ENCODE data around the gene IFNA10.
"Not testable (repeated sequence)": the region's sequence is repeated elsewhere in the genome, so short reads cannot be mapped to it uniquely, and the experiment has no call there.

The IFNA10 gene

GRCh38 chr9:21207043-21207442 lies at the start of gene IFNA10:
Gene IFNA10 (minus strand): TSS chr9:21207143. CDS start chr9:21207097, 46 bp downstream.
- not testable (repeated sequence) for H3K27ac ChIP-seq; DNase-seq (ENCODE audit: low spot score); H3K4me3 ChIP-seq

GRCh38 chr9:21255538-21256212 lies 48.7 kb upstream of the IFNA10 start:
- DNase-seq (ENCODE audit: low spot score) = no peak
- TF ChIP-seq, protein P1, sequence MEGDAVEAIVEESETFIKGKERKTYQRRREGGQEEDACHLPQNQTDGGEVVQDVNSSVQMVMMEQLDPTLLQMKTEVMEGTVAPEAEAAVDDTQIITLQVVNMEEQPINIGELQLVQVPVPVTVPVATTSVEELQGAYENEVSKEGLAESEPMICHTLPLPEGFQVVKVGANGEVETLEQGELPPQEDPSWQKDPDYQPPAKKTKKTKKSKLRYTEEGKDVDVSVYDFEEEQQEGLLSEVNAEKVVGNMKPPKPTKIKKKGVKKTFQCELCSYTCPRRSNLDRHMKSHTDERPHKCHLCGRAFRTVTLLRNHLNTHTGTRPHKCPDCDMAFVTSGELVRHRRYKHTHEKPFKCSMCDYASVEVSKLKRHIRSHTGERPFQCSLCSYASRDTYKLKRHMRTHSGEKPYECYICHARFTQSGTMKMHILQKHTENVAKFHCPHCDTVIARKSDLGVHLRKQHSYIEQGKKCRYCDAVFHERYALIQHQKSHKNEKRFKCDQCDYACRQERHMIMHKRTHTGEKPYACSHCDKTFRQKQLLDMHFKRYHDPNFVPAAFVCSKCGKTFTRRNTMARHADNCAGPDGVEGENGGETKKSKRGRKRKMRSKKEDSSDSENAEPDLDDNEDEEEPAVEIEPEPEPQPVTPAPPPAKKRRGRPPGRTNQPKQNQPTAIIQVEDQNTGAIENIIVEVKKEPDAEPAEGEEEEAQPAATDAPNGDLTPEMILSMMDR (IDR thresholded peaks at IDR 0.05) = no peak

DNA sequence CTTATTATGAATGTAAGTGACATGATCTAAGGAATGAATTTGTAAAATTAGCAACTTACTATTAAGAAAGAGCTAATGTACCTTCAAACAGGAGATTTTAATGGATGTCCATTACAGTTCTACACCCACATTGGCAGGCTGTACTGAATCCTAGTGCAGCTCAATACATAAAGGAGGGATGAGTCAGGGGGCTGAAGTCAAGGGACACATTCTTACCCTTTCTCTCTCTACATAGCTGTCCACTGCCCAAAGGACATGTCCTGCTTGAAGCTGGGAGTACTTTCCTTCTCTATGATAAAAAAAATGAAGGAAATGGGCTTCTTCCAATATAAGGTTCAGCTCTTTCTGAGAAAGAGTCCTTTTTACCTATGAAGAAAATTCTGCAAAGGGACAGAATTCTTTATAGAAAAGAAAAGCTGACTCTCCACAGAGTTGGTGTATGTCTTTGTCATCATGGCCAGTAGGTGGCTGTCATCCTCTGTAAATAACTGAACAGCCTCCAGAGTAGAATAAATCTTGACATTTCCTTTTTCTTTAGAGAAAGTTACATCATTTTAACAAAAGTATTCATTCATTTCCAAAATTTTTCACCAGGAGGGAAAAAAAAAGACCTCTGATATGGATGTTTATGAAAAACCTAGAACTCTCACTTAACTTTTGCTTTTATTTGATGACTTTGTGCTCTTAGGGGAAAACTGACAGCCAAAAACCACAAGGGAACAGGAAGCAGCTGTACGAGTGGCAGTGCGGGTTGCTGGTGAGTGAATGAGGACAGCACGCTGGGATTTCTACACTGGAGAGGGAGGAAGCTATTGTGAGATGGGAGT lies 46.0 kb upstream of the IFNA10 start:
- TF ChIP-seq, protein P1 (IDR thresholded peaks at IDR 0.05) = no peak
- Histone ChIP-seq H3K4me3 (no peak overlapping the region), H3K27ac (no peak overlapping the region)
- DNase-seq (ENCODE audit: low spot score) = no peak

More at GRCh38 chr9:21255538-21256212, 48.7 kb upstream of the IFNA10 start:
- Histone ChIP-seq H3K4me3 (no peak overlapping the region), H3K27ac (no peak overlapping the region)

DNA sequence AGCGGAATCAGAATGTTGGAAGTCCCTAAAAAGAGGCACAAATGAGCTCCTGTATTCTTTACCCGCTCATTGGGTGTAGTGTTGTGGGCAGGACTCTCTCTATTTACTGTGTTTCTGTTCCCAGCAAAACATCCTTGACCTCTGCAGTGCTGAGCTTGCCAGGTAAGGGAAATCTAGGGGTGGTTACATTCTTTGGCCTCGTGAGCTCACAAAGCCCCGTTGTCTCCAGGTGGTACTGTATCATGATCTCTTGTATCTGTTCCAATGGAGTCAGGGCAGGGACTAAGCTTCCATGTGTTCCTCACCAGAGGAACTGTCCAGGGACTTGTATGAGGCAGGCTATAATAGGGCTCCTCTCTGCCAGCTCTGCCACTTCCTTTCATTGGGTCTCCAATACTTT lies 44.7 kb upstream of the IFNA10 start:
- no peak overlapping the region for H3K4me3 ChIP-seq
- TF ChIP-seq, protein P1 (IDR thresholded peaks at IDR 0.05) = no peak

DNA sequence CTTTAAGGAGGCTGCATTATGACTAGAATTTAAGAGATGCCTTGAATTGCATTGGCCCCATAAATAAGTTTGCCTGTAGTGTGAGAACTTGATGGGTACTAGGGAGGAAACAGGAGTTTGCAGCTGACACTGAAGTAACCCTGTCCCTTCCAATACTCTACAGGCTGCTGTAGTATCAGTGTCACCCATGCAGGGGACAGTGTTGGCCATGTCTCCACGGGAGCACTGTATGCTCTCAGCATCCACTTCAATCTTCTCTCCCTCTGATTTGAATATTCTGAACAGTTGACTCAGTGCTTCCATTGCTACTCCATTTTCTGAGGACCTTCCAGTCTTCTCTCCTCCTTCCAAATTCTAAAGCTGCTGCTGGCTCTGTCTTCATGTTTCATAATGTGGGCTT lies 44.2 kb upstream of the IFNA10 start:
- H3K4me3 ChIP-seq = no peak overlapping the region
- TF ChIP-seq, protein P1 (IDR thresholded peaks at IDR 0.05) = no peak
- no peak overlapping the region for H3K27ac ChIP-seq
- DNase-seq (ENCODE audit: low spot score) = no peak

More for the DNA sequence above, 44.7 kb upstream of the IFNA10 start:
- H3K27ac ChIP-seq = no peak overlapping the region
- DNase-seq (ENCODE audit: low spot score) = no peak

- no peak for DNase-seq (ENCODE audit: low spot score)
- H3K4me3 ChIP-seq = no peak overlapping the region
- TF ChIP-seq, protein P1 (IDR thresholded peaks at IDR 0.05) = no peak
- H3K27ac ChIP-seq = no peak overlapping the region
Observed at GRCh38 chr9:21244836-21245235, 37.9 kb upstream of the IFNA10 start.

GRCh38 chr9:21239911-21240310 lies 33.0 kb upstream of the IFNA10 start, which contains the start of gene IFNA14:
Gene IFNA14 (minus strand): TSS chr9:21240005. CDS start chr9:21239935, 70 bp downstream.
- TF ChIP-seq, protein P1 (IDR thresholded peaks at IDR 0.05) = no peak
- no peak for DNase-seq (ENCODE audit: low spot score)
- no peak within 1 kb of the TSS for H3K4me3 ChIP-seq
- H3K27ac ChIP-seq = no peak within 1 kb of the TSS

- not testable (repeated sequence) for H3K27ac ChIP-seq; DNase-seq (ENCODE audit: low spot score); H3K4me3 ChIP-seq
Observed at GRCh38 chr9:21236360-21236714, 29.4 kb upstream of the IFNA10 start.

Data from coronary artery (tissue), 2 donors.